ENCODE measurements around the gene PKP4. TPM values are rescaled to one million over a fixed set of nuclear protein-coding genes. Genes with fewer than 3 reads are reported as not detected.

The PKP4 gene
- total RNA-seq, 1 experiment from 2014 or later: 147 TPM

- Mint-ChIP-seq H3K36me3 (ENCODE audit: insufficient read depth, unreplicated experiment) (peaks cover 9% of the 10 kb centered on the region), H3K27me3 (ENCODE audit: insufficient read depth, unreplicated experiment) (no peaks in the 10 kb centered on the region), H3K9me3 (ENCODE audit: unreplicated experiment) (no peaks in the 10 kb centered on the region), H3K27ac (ENCODE audit: unreplicated experiment) (no peak overlapping the region), H3K4me1 (ENCODE audit: low read depth, unreplicated experiment) (peaks cover 8% of the 10 kb centered on the region), H3K4me3 (ENCODE audit: unreplicated experiment) (no peak overlapping the region)
- peak in 1 of 2 experiments; percentile 30 for DNase-seq
- TF ChIP-seq CTCF (IDR thresholded peaks at IDR 0.05; ENCODE audit: insufficient read depth in 1 of 2, low read depth in 1 of 2, low read length in 1 of 2, severe bottlenecking in 1 of 2, unreplicated experiment in 1 of 2): peak in 1 of 2 experiments; percentile 9
- Histone ChIP-seq H3K4me1 (no peaks in the 10 kb centered on the region), H3K36me3 (ENCODE audit: control insufficient read depth, insufficient read depth, low read length) (no peaks in the 10 kb centered on the region), H3K9me3 (no peaks in the 10 kb centered on the region), H3K27me3 (replicated peaks; ENCODE audit: control insufficient read depth, insufficient read depth, low read length) (no peaks in the 10 kb centered on the region), H3K4me3 (ENCODE audit: low read depth, low read length) (no peak overlapping the region)
- intact Hi-C loops (cut with micrococcal nuclease; ENCODE audit: unreplicated experiment): loop anchor here (2.0 to 5.0 kb wide), 2 partner anchors 72 to 499 kb away; no protein-coding TSS in a partner anchor
- CTCF ChIA-PET: no interaction called here
- POLR2A ChIA-PET: interaction anchor here (0.6 kb wide), 1 partner anchor 290 kb away, joined by 3 read pairs; no protein-coding TSS in a partner anchor
- BruUV-seq (replicated peaks): no TSS peak
Measured at GRCh38 chr2:158530829-158531228, 74.1 kb downstream of the PKP4 start.

- H3K27me3 ChIP-seq (replicated peaks; ENCODE audit: control insufficient read depth, insufficient read depth, low read length): no peaks in the 10 kb centered on the region
- ChIA-PET POLR2A (no interaction called here), CTCF (no interaction called here)
- Mint-ChIP-seq H3K4me1 (ENCODE audit: low read depth, unreplicated experiment) (peaks cover 8% of the 10 kb centered on the region), H3K4me3 (ENCODE audit: unreplicated experiment) (no peak overlapping the region), H3K27me3 (ENCODE audit: insufficient read depth, unreplicated experiment) (no peaks in the 10 kb centered on the region), H3K27ac (ENCODE audit: unreplicated experiment) (no peak overlapping the region), H3K36me3 (ENCODE audit: insufficient read depth, unreplicated experiment) (peaks cover 9% of the 10 kb centered on the region), H3K9me3 (ENCODE audit: unreplicated experiment) (no peaks in the 10 kb centered on the region)
- no peak overlapping the region for H3K4me3 ChIP-seq (ENCODE audit: low read depth, low read length)
- no TSS peak for BruUV-seq (replicated peaks)
- intact Hi-C loops (cut with micrococcal nuclease; ENCODE audit: unreplicated experiment): loop anchor here (5.0 kb wide), 1 partner anchor 501 kb away; no protein-coding TSS in a partner anchor
- H3K36me3 ChIP-seq (ENCODE audit: control insufficient read depth, insufficient read depth, low read length): peaks cover 2% of the 10 kb centered on the region
- H3K4me1 ChIP-seq: no peaks in the 10 kb centered on the region
- DNase-seq: no peak
- TF ChIP-seq CTCF (IDR thresholded peaks at IDR 0.05; ENCODE audit: insufficient read depth in 1 of 2, low read depth in 1 of 2, low read length in 1 of 2, severe bottlenecking in 1 of 2, unreplicated experiment in 1 of 2): no peak
- no peaks in the 10 kb centered on the region for H3K9me3 ChIP-seq
Measured at GRCh38 chr2:158533009-158533408, 76.3 kb downstream of the PKP4 start.

GRCh38 chr2:158539176-158540005, 82.6 kb downstream of the PKP4 start:
- Histone ChIP-seq H3K9me3 (no peaks in the 10 kb centered on the region), H3K36me3 (ENCODE audit: control insufficient read depth, insufficient read depth, low read length) (peaks cover 2% of the 10 kb centered on the region), H3K27me3 (replicated peaks; ENCODE audit: control insufficient read depth, insufficient read depth, low read length) (no peaks in the 10 kb centered on the region), H3K4me1 (no peaks in the 10 kb centered on the region), H3K4me3 (ENCODE audit: low read depth, low read length) (no peak overlapping the region)
- no peaks in the 10 kb centered on the region for H3K4me1 Mint-ChIP-seq (ENCODE audit: low read depth, unreplicated experiment)
- BruUV-seq (replicated peaks): no TSS peak
- no peak overlapping the region for H3K27ac Mint-ChIP-seq (ENCODE audit: unreplicated experiment)
- H3K27me3 Mint-ChIP-seq (ENCODE audit: insufficient read depth, unreplicated experiment): no peaks in the 10 kb centered on the region
- no peak for TF ChIP-seq CTCF (IDR thresholded peaks at IDR 0.05; ENCODE audit: insufficient read depth in 1 of 2, low read depth in 1 of 2, low read length in 1 of 2, severe bottlenecking in 1 of 2, unreplicated experiment in 1 of 2)
- intact Hi-C loops (cut with micrococcal nuclease; ENCODE audit: unreplicated experiment): no loop called here
- no peak overlapping the region for H3K4me3 Mint-ChIP-seq (ENCODE audit: unreplicated experiment)
- H3K36me3 Mint-ChIP-seq (ENCODE audit: insufficient read depth, unreplicated experiment): peaks cover 14% of the 10 kb centered on the region
- DNase-seq: no peak
- CTCF ChIA-PET: no interaction called here
- H3K9me3 Mint-ChIP-seq (ENCODE audit: unreplicated experiment): no peaks in the 10 kb centered on the region
- POLR2A ChIA-PET: no interaction called here
